ENCODE measurements around the gene TM9SF2. TPM values are rescaled to one million over a fixed set of nuclear protein-coding genes. Genes with fewer than 3 reads are reported as not detected.

TM9SF2 gene
- total and polyA plus RNA-seq, 9 of the 15 experiments (the other 6 are each of a cell fraction or from before 2014, with no cell fraction given) = 23.3 to 83.2 (median 55.1) TPM

DNA sequence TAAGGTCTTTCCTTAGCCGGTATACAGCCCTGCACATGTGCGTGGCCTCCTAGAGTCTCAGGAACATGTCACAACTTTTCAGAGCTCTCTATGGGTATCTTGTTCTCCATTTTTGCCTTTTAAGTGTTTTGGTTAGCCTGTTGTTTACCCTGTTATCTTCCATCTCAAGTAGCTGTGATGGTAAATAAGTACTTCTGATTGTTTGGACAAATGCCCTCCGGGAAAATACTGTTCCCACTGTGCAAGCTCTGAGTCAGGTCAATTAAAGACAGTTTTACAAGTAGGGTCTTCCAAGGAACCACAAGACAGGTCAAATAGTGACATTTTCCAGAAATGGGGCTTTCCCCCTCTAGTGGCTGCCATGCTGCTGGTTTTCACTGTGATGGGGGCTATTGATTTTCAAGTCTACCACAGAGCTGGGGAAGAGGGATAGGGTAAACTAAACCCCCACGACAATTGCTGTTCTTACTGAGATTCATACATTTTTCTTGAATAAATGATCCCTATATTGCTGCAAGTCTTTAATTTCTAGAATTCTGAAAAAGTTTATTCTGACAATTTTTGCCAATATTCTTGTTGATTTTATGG is 109.5 kb downstream of the TM9SF2 start:
- H3K9ac ChIP-seq (ENCODE audit: insufficient read depth in 1 of 2, low read depth in 2 of 2, low read length in 2 of 2) = no peak overlapping the region
- H3K4me2 ChIP-seq (ENCODE audit: insufficient read depth, low read length) = peak overlapping the region; percentile 25; the same call in 1 of the 2 replicates
- no peaks in the 10 kb centered on the region for H3K9me3 ChIP-seq (replicated peaks; ENCODE audit: control insufficient read depth, insufficient read depth, low read depth, low read length)
- FAIRE-seq (peak; percentile 26), ATAC-seq (no peak), DNase-seq (ENCODE audit: extremely low read depth in 1 of 4, low spot score in 3 of 4) (peak in 1 of 4 experiments; percentile 17)
- CTCF ChIA-PET (ENCODE audit: low intra/inter-chr PET ratio) = no interaction called here
- no peaks in the 10 kb centered on the region for H3K79me2 ChIP-seq (ENCODE audit: control insufficient read depth, insufficient read depth, low read length)
- in situ Hi-C loops (cut with MboI) = no loop called here
- no TSS peak for BruUV-seq (replicated peaks)
- no peak overlapping the region for H3K4me3 ChIP-seq
- no peak overlapping the region for H3K27ac ChIP-seq (ENCODE audit: extremely low read depth, low read depth, low read length)
- H3K9me1 ChIP-seq (ENCODE audit: control insufficient read depth, insufficient read depth, low read length) = peaks cover 5% of the 10 kb centered on the region
- intact Hi-C loops (cut with micrococcal nuclease) = loop anchor here (5.0 kb wide), 1 partner anchor 83 kb away; no protein-coding TSS in a partner anchor
- no peaks in the 10 kb centered on the region for H3K27me3 ChIP-seq (ENCODE audit: control insufficient read depth in 2 of 2, insufficient read depth in 2 of 2, low read length in 2 of 2)
- no peaks in the 10 kb centered on the region for H3K36me3 ChIP-seq (ENCODE audit: control insufficient read depth, insufficient read depth, low read length)
- H2AFZ ChIP-seq (ENCODE audit: low read depth, low read length) = 0 out of 2 replicates have a peak overlapping the region, but pooled peaks have one; percentile 44
- 29% methylated on average over 4 of the region's 4 CpGs for WGBS (ENCODE audit: insufficient coverage, low coverage, missing lambda C conversion rate)
- H3K4me1 ChIP-seq (replicated peaks in 1 of 2; ENCODE audit: control insufficient read depth in 2 of 2, insufficient read depth in 2 of 2, low read length in 2 of 2) = peaks cover 5 to 13% of the 10 kb centered on the region in 2 experiments; a peak in 4 of 5 replicates
- POLR2A ChIA-PET = no interaction called here
- peaks cover 5% of the 10 kb centered on the region; the same call in 1 of the 2 replicates for H4K20me1 ChIP-seq (replicated peaks; ENCODE audit: control insufficient read depth, insufficient read depth, low read length)
- TF ChIP-seq GATAD2A (IDR thresholded peaks at IDR 0.05) (no peak), NRF1 (conservative IDR thresholded peaks at IDR 0.05 in 1 of 2, IDR thresholded peaks at IDR 0.05 in 1 of 2) (peak; percentile 48 to 65; a peak in 3 of 4 replicates)
- TF ChIP-seq, protein P1, sequence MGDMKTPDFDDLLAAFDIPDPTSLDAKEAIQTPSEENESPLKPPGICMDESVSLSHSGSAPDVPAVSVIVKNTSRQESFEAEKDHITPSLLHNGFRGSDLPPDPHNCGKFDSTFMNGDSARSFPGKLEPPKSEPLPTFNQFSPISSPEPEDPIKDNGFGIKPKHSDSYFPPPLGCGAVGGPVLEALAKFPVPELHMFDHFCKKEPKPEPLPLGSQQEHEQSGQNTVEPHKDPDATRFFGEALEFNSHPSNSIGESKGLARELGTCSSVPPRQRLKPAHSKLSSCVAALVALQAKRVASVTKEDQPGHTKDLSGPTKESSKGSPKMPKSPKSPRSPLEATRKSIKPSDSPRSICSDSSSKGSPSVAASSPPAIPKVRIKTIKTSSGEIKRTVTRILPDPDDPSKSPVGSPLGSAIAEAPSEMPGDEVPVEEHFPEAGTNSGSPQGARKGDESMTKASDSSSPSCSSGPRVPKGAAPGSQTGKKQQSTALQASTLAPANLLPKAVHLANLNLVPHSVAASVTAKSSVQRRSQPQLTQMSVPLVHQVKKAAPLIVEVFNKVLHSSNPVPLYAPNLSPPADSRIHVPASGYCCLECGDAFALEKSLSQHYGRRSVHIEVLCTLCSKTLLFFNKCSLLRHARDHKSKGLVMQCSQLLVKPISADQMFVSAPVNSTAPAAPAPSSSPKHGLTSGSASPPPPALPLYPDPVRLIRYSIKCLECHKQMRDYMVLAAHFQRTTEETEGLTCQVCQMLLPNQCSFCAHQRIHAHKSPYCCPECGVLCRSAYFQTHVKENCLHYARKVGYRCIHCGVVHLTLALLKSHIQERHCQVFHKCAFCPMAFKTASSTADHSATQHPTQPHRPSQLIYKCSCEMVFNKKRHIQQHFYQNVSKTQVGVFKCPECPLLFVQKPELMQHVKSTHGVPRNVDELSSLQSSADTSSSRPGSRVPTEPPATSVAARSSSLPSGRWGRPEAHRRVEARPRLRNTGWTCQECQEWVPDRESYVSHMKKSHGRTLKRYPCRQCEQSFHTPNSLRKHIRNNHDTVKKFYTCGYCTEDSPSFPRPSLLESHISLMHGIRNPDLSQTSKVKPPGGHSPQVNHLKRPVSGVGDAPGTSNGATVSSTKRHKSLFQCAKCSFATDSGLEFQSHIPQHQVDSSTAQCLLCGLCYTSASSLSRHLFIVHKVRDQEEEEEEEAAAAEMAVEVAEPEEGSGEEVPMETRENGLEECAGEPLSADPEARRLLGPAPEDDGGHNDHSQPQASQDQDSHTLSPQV (IDR thresholded peaks at IDR 0.05) = no peak
- TF ChIP-seq, protein P2, sequence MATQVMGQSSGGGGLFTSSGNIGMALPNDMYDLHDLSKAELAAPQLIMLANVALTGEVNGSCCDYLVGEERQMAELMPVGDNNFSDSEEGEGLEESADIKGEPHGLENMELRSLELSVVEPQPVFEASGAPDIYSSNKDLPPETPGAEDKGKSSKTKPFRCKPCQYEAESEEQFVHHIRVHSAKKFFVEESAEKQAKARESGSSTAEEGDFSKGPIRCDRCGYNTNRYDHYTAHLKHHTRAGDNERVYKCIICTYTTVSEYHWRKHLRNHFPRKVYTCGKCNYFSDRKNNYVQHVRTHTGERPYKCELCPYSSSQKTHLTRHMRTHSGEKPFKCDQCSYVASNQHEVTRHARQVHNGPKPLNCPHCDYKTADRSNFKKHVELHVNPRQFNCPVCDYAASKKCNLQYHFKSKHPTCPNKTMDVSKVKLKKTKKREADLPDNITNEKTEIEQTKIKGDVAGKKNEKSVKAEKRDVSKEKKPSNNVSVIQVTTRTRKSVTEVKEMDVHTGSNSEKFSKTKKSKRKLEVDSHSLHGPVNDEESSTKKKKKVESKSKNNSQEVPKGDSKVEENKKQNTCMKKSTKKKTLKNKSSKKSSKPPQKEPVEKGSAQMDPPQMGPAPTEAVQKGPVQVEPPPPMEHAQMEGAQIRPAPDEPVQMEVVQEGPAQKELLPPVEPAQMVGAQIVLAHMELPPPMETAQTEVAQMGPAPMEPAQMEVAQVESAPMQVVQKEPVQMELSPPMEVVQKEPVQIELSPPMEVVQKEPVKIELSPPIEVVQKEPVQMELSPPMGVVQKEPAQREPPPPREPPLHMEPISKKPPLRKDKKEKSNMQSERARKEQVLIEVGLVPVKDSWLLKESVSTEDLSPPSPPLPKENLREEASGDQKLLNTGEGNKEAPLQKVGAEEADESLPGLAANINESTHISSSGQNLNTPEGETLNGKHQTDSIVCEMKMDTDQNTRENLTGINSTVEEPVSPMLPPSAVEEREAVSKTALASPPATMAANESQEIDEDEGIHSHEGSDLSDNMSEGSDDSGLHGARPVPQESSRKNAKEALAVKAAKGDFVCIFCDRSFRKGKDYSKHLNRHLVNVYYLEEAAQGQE (IDR thresholded peaks at IDR 0.05; ENCODE audit: borderline replicate concordance) = peak; percentile 7; the same call in 1 of the 2 replicates
- TF ChIP-seq, protein P2 (CRISPR knock-in tag; IDR thresholded peaks at IDR 0.05; ENCODE audit: low read depth) = no peak
- TF ChIP-seq, protein P3, sequence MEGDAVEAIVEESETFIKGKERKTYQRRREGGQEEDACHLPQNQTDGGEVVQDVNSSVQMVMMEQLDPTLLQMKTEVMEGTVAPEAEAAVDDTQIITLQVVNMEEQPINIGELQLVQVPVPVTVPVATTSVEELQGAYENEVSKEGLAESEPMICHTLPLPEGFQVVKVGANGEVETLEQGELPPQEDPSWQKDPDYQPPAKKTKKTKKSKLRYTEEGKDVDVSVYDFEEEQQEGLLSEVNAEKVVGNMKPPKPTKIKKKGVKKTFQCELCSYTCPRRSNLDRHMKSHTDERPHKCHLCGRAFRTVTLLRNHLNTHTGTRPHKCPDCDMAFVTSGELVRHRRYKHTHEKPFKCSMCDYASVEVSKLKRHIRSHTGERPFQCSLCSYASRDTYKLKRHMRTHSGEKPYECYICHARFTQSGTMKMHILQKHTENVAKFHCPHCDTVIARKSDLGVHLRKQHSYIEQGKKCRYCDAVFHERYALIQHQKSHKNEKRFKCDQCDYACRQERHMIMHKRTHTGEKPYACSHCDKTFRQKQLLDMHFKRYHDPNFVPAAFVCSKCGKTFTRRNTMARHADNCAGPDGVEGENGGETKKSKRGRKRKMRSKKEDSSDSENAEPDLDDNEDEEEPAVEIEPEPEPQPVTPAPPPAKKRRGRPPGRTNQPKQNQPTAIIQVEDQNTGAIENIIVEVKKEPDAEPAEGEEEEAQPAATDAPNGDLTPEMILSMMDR (IDR thresholded peaks at IDR 0.05 in 2 of 3, conservative IDR thresholded peaks at IDR 0.05 in 1 of 3; ENCODE audit: insufficient read depth in 2 of 3, low read depth in 1 of 3, low read length in 3 of 3) = peak; percentile 30 to 46 (median 42); a peak in 5 of 6 replicates
